ENCODE data around the gene MIPEP.

Gene MIPEP

GRCh38 chr13:23822252-23822824 lies 66.9 kb downstream of the MIPEP start:
- no peak overlapping the region for H3K4me2 ChIP-seq (ENCODE audit: low read length)
- H2AFZ ChIP-seq (ENCODE audit: low read length): no peak overlapping the region
- no peak overlapping the region for H3K9ac ChIP-seq (ENCODE audit: low read length)
- no peak overlapping the region for H3K4me3 ChIP-seq (ENCODE audit: low read depth, low read length, poor library complexity, severe bottlenecking)
- H3K36me3 ChIP-seq (ENCODE audit: insufficient read depth, low read length): peaks cover 10% of the 10 kb centered on the region; the same call in 1 of the 2 replicates
- no peaks in the 10 kb centered on the region for H3K27me3 ChIP-seq (ENCODE audit: insufficient read depth, low read length)
- H3K9me2 ChIP-seq (ENCODE audit: low read depth, low read length): no peaks in the 10 kb centered on the region
- no peaks in the 10 kb centered on the region for H3K4me1 ChIP-seq (ENCODE audit: insufficient read depth, low read length, severe bottlenecking)
- no peak overlapping the region for H3K27ac ChIP-seq (ENCODE audit: low read depth, low read length, poor library complexity, severe bottlenecking)
- TF ChIP-seq CTCF (IDR thresholded peaks at IDR 0.05; ENCODE audit: low read length): no peak
- TF ChIP-seq EZH2 (IDR thresholded peaks at IDR 0.05; ENCODE audit: borderline replicate concordance, low read length): no peak
- H3K79me2 ChIP-seq (ENCODE audit: insufficient read depth, low read length): no peaks in the 10 kb centered on the region
- H3K9me3 ChIP-seq (ENCODE audit: low read length): peaks cover 9% of the 10 kb centered on the region
- no peaks in the 10 kb centered on the region for H4K20me1 ChIP-seq (ENCODE audit: insufficient read depth, low read length)
- H3F3A ChIP-seq (ENCODE audit: insufficient read depth, low read length): no peaks in the 10 kb centered on the region

- Histone ChIP-seq H3K36me3 (ENCODE audit: insufficient read depth, low read length) (peaks cover 10% of the 10 kb centered on the region; the same call in 1 of the 2 replicates), H3K27me3 (ENCODE audit: insufficient read depth, low read length) (no peaks in the 10 kb centered on the region), H3K4me2 (ENCODE audit: low read length) (no peak overlapping the region), H3K4me3 (ENCODE audit: low read depth, low read length, poor library complexity, severe bottlenecking) (no peak overlapping the region), H3K4me1 (ENCODE audit: insufficient read depth, low read length, severe bottlenecking) (no peaks in the 10 kb centered on the region), H3K9ac (ENCODE audit: low read length) (no peak overlapping the region), H4K20me1 (ENCODE audit: insufficient read depth, low read length) (no peaks in the 10 kb centered on the region), H3K9me2 (ENCODE audit: low read depth, low read length) (no peaks in the 10 kb centered on the region), H3K79me2 (ENCODE audit: insufficient read depth, low read length) (no peaks in the 10 kb centered on the region), H2AFZ (ENCODE audit: low read length) (no peak overlapping the region), H3F3A (ENCODE audit: insufficient read depth, low read length) (no peaks in the 10 kb centered on the region), H3K9me3 (ENCODE audit: low read length) (peaks cover 9% of the 10 kb centered on the region), H3K27ac (ENCODE audit: low read depth, low read length, poor library complexity, severe bottlenecking) (no peak overlapping the region)
- TF ChIP-seq CTCF (IDR thresholded peaks at IDR 0.05; ENCODE audit: low read length) (no peak), EZH2 (IDR thresholded peaks at IDR 0.05; ENCODE audit: borderline replicate concordance, low read length) (no peak)
Measured at GRCh38 chr13:23820530-23820929, 68.7 kb downstream of the MIPEP start.

DNA sequence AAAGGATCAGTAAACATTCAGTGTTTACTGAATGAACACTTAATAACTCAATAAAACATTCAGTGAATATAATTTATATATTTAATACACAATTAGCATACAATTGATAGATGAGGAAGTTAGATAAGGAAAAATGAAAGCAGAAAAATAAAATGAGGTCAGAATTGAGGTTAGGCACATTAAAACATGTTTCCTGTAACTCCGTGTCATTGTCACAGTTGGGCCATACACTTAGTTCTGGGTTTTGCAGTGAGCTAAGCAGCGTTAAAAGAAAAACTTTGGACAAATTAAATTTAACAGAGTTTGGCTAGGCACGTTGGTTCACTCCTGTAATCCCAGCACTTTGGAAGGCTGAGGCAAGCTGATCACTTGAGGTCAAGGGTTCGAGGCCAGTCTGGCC lies 71.4 kb downstream of the MIPEP start:
- H3K9ac ChIP-seq (ENCODE audit: low read length): no peak overlapping the region
- no peak overlapping the region for H2AFZ ChIP-seq (ENCODE audit: low read length)
- H3K27me3 ChIP-seq (ENCODE audit: insufficient read depth, low read length): no peaks in the 10 kb centered on the region
- no peaks in the 10 kb centered on the region for H3K9me3 ChIP-seq (ENCODE audit: low read length)
- H3K4me1 ChIP-seq (ENCODE audit: insufficient read depth, low read length, severe bottlenecking): no peaks in the 10 kb centered on the region
- H3F3A ChIP-seq (ENCODE audit: insufficient read depth, low read length): no peaks in the 10 kb centered on the region
- no peaks in the 10 kb centered on the region for H3K9me2 ChIP-seq (ENCODE audit: low read depth, low read length)
- no peak for TF ChIP-seq EZH2 (IDR thresholded peaks at IDR 0.05; ENCODE audit: borderline replicate concordance, low read length)
- no peak for TF ChIP-seq CTCF (IDR thresholded peaks at IDR 0.05; ENCODE audit: low read length)
- H3K4me3 ChIP-seq (ENCODE audit: low read depth, low read length, poor library complexity, severe bottlenecking): no peak overlapping the region
- no peak overlapping the region for H3K27ac ChIP-seq (ENCODE audit: low read depth, low read length, poor library complexity, severe bottlenecking)
- H3K4me2 ChIP-seq (ENCODE audit: low read length): no peak overlapping the region
- no peaks in the 10 kb centered on the region for H4K20me1 ChIP-seq (ENCODE audit: insufficient read depth, low read length)
- no peaks in the 10 kb centered on the region for H3K79me2 ChIP-seq (ENCODE audit: insufficient read depth, low read length)
- no peaks in the 10 kb centered on the region for H3K36me3 ChIP-seq (ENCODE audit: insufficient read depth, low read length)

Data from OCI-LY1 (cell line).